CD4-positive, alpha-beta T cell treated with Interleukin-15 for 4 hours (primary cell): ENCODE measurements around the gene VAMP5.
"Not testable (repeated sequence)": the region's sequence is repeated elsewhere in the genome, so short reads cannot be mapped to it uniquely, and the experiment has no call there.

Experiments used
- DNase-seq: peaks from one replicate; pipeline ENCODE4 v3.0.0-alpha.2; 2020; ENCODE audit warnings: low spot score

Gene VAMP5

DNA sequence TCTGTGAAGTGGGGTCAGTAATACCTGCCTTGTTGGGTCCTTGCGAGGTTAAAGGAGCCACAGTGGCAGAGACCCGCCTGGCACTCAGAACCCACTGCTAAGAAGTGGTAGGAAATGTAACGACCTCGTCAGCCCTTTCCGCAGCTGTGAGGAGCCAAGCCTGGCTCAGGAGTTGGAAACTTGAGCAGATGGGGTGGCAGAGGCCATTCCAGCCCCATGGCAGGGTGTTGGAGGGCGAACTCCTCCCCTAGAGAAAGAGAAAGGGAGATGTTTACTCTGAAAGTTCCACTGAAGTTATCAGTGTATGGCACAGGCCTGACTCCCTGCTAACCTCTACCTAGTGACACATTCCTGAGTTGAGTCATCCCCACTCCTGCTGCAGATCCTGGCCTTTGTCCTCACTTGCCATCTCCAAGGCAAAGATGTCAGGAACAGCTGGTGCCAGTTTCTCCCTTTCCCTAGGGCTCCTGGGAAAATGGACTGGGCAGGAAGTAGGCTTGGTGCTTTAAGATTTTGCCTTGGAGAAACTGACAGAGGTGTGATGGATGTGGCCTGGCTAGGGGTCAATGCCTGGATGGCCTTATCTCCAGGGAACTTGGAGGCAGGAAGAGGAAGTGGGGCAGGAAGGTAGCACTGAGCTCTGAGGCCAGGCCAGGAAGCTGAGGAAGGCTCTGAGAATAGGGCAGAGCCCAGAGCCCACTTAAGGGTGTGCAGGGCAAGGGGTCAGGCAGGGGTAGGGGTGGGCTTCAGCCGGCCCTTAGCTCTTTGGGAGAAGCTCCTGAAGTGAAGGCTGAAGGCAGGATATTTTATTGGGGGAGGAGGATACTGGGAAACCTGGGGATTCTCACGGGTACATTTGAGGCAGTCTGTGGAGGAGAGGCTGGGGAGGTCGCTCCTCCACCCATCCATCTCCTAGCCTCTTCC lies 888 bp downstream of the VAMP5 start:
- no peak for DNase-seq

- DNase-seq, result no peak
Observed at GRCh38 chr2:85585781-85586105, 1.5 kb downstream of the VAMP5 start.

- no peak for DNase-seq
Observed at GRCh38 chr2:85588236-85588635, 4.0 kb downstream of the VAMP5 start.

- no peak for DNase-seq
Observed at GRCh38 chr2:85588645-85589044, 4.4 kb downstream of the VAMP5 start.

GRCh38 chr2:85589181-85589580 lies 5.0 kb downstream of the VAMP5 start:
- DNase-seq, result no peak

DNA sequence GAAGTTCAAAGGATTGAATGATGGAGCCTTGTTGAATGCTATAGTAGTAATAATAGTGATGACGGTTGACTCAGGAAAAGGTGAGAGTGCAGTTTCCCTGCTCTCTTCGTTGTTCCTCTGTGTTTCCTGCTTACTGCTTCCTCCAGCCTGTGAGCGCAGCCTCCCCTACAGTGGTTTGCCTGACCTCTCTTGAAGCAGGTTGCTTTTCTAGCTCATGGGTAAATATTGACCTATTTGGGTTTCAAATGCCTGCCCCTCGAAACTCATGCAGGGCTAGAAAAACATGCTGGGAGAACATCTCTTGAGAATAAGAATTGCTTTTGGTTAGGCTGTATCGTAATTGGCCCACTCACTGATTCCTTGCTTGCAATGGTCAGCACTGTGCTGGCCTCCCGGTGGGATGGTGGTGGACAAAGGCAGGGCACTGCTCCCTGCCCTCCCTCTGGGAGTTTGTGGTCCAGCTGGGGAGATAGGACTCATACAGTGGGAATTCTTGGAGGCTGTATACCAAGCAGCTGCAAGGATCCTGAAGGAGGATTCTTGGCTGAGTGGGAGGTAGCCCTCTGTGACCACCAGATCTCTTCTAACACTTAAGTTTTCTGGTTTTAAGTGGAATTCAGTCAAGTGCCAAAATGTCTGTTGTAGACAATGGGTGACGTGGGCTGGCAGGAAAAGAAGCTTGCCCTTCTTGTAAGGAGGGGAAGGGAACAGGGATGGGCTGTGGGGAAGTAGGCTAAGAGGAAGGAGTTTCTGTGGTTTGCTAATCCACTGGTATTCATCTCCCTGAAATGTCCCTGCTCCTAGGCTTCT lies 6.0 kb downstream of the VAMP5 start:
- no peak for DNase-seq

GRCh38 chr2:85590950-85591349 lies 6.7 kb downstream of the VAMP5 start:
- no peak for DNase-seq

DNA sequence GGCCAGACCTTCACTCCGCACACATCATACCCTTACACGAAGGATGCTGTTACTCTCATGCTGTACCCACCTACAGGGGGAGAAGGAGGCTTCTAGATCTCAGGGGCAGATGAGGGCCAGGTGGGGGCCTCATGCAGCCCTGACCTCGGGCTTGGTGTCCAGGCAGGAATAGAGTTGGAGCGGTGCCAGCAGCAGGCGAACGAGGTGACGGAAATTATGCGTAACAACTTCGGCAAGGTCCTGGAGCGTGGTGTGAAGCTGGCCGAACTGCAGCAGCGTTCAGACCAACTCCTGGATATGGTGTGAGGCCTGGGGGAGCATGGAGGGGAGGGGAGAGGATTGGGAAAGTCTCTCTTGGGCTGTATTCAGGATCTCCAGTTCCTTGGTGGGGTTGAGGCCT lies 7.3 kb downstream of the VAMP5 start:
- DNase-seq, result no peak

DNA sequence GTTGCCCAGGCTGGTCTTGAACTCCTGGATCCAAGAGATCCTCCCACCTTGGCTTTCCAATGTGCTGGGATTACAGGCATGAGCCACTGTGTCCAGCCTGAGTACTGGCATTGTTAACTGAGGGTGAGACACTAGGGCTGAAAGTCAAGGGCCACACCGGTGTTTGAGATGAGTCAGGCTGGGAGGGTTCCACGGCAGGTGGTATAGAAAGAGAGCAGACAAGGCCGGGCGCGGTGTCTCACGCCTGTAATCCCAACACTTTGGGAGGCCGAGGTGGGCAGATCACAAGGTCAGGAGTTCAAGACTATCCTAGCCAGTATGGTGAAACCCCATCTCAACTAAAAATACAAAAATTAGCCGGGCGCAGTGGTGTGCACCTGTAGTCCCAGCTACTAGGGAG lies 8.1 kb downstream of the VAMP5 start:
- DNase-seq, result not testable (repeated sequence)

- DNase-seq, result no peak
Observed at GRCh38 chr2:85593023-85593422, 8.8 kb downstream of the VAMP5 start.

GRCh38 chr2:85594715-85595300 lies 10.6 kb downstream of the VAMP5 start:
- no peak for DNase-seq

GRCh38 chr2:85595301-85596025 lies 11.2 kb downstream of the VAMP5 start, which contains the start of gene RNF181:
Gene RNF181, plus strand, starts transcription at chr2:85595745. Its CDS starts 19 bp downstream, at chr2:85595764.
- DNase-seq, result peak; percentile 95

DNA sequence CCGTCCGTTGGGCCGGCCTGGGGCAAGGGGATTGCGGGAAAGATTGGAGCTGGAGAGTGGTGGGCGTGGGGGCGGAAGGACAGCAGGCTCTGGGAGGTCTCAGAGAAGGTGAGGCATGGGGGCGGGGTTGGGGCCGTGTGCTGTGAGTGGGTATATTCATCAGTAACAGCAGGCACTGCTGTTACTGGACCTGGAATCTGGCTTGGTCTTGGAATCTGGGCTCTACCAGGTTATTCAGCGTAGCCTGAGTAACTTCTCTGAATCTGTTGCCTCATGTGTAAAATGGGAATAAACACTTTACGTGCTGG lies 11.7 kb downstream of the VAMP5 start:
- no peak for DNase-seq

- DNase-seq, result no peak
Observed at GRCh38 chr2:85596486-85597143, 12.4 kb downstream of the VAMP5 start.

- DNase-seq, result no peak
Observed at GRCh38 chr2:85597241-85597640, 13.0 kb downstream of the VAMP5 start.

- no peak for DNase-seq
Observed at GRCh38 chr2:85598594-85599340, 14.5 kb downstream of the VAMP5 start.

DNA sequence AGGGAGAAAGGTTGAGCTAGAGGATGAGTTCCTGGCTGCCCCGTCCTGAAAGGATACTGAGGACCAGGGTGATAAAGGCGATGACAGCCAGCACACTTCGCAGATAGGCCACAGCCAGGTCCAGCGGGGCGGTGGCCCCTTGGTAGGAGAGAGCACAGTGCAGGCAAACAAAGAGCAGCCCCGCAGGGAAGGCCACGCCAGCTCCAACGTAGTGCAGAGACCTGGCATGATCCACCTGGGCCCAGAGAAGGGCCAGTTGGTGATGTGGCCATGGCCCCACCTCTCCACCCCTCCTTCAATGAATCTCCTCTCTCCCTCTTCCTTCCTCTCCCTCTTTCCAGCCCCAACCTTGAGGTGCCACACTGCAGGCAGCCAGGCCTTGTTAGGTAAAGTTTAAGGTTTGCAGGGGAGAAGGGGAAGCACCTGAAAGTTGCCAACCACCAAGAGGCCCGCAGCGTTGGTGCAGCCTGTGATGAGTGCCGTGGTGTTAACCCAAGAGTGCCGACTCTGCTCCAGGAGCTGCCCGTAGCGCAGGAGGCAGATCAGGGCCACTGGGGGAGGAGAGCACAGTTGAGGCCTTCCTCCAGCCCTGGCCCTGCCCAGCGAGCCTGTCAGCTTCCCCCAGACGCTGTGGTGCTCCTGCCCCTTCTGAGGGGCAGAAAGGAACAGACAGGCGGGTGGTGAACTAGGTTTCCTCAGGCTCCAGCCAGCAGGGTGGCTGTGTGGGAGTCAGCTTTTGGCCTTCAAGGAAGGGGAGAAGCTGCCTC lies 15.4 kb downstream of the VAMP5 start:
- DNase-seq, result no peak

DNA sequence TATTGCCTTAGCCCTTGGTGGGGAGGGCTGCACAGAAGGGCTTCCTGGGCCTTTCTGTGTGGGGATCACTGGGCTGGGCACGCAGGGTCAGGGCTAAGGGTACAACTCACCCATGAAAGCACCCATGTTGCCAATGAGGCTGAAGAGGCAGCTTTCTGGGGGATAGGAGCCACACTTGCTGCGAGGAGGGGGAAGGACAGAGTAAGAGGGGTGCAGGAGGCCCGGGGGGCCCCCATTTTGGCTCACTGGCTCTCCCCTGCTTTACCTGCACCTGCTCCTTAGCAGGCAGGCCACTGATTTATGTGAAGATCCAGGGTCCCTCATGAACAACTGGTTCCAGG lies 16.0 kb downstream of the VAMP5 start:
- no peak for DNase-seq

DNA sequence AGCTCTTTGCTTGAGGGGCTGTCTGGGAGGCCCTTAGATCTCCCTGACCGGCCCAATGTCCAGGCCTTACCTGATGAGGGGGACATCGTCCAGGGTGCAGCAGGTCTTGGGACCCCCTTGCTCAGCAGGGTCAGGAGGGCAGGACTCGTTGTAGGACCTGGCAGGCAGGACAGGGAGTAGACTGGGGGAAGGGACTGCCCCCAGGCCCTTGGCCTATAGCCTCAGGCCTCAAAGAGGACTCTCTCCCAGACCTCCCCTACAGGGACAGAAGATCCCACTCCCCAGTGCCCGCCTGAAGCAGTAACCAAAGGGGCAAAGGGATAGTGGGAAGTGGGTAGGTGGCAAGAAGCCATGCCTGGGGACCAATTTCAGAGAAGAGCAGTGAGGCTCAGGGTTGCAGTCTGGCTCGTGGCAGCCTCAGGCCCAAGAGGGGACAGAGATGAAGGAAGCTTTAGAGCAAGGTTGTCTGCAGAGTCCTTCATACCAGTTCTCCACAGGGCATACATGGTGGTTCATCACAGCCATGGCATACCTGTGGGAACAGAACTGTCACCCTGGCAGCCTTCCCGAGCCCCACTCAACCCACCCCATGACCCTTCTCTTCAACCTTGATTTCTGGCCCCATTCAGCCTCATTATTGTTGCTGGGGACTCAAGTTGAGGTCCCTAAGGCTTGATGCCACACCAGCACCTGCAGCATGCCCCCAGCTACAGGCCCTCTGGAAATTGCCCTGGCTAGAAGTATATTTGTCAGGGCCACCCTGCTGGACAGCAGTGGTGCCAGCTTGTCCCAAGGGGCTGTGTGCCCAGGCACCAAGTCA lies 16.9 kb downstream of the VAMP5 start:
- DNase-seq, result no peak
